Measurements from ENCODE around the gene SPTLC2. TPM values are rescaled to one million over a fixed set of nuclear protein-coding genes. Genes with fewer than 3 reads are reported as not detected.
"Not testable (repeated sequence)": the region's sequence is repeated elsewhere in the genome, so short reads cannot be mapped to it uniquely, and the experiment has no call there.

SPTLC2 gene
- total RNA-seq, 1 donor from 2014 or later = 42.8 TPM

DNA sequence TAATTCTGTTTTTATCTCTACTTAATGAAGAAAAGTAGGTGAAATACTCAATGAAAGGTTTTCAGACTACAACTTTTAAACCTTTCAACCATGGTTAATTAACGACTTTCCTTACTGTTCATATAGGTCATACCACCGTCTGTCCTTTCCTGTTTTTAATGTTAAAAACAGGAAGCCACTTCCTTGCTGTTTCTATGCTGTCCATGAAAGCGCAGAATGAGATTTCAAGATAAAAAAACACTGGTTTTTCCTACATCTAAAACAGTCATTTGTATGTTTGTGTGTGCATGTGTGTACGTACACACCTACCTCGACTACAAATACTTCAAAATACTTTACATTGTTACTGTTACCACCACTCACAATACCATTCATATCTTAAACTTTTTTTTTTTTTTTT lies 27.3 kb downstream of the SPTLC2 start:
- H3K4me3 ChIP-seq (ENCODE audit: low read depth, low read length) = no peak overlapping the region
- no peak for DNase-seq (ENCODE audit: low read depth)
- TF ChIP-seq, protein P1, sequence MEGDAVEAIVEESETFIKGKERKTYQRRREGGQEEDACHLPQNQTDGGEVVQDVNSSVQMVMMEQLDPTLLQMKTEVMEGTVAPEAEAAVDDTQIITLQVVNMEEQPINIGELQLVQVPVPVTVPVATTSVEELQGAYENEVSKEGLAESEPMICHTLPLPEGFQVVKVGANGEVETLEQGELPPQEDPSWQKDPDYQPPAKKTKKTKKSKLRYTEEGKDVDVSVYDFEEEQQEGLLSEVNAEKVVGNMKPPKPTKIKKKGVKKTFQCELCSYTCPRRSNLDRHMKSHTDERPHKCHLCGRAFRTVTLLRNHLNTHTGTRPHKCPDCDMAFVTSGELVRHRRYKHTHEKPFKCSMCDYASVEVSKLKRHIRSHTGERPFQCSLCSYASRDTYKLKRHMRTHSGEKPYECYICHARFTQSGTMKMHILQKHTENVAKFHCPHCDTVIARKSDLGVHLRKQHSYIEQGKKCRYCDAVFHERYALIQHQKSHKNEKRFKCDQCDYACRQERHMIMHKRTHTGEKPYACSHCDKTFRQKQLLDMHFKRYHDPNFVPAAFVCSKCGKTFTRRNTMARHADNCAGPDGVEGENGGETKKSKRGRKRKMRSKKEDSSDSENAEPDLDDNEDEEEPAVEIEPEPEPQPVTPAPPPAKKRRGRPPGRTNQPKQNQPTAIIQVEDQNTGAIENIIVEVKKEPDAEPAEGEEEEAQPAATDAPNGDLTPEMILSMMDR (conservative IDR thresholded peaks at IDR 0.05; ENCODE audit: low read depth, low read length) = no peak

DNA sequence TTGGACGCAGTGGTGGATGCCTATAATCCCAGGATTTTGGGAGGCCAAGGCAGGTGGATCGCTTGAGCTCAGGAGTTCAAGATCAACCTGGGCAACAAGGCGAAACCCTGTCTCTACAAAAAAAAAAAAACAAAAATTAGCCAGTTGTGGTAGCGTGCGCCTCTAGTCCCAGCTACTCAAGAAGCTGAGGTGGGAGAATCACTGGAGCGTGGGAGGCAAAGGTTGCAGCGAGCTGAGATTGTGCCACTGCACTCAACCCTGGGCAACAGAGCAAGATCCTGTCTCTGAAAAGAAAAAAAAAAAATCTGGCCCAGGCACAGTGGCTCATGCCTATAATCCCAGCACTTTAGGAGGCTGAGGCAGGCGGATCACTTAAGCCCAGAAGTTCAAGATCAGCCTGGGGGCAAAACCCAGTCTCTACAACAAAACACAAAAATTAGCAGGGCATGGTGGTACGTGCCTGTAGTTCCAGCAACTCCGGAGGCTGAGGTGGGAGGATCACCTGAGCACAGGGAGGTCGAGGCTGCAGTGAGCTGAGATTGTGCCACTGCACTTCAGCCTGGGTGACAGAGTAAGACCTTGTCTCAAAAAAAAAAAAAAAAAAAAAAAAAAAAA lies 27.9 kb downstream of the SPTLC2 start:
- DNase-seq (ENCODE audit: low read depth); H3K4me3 ChIP-seq (ENCODE audit: low read depth, low read length): not testable (repeated sequence)

DNA sequence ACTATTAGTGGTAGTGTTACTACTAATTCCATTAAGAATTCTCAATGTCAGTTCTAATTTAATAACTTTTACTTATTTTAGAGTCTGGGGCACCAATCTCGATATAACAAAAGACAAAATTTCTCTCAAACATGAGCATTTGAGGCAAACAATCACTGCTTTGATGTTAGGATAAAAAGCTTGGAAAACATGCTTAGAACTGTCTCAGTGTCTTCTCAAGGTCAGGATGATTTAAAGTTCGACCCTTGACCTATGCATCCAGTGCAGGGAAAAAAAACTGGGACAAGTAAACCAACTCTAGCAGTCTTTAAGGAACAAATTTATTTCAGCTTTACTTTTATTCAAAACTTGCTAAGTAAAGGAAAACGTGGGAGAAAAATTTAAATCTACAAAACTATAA lies 31.1 kb downstream of the SPTLC2 start:
- no peak for DNase-seq (ENCODE audit: low read depth)
- TF ChIP-seq, protein P1 (conservative IDR thresholded peaks at IDR 0.05; ENCODE audit: low read depth, low read length) = no peak
- H3K4me3 ChIP-seq (ENCODE audit: low read depth, low read length) = no peak overlapping the region

DNA sequence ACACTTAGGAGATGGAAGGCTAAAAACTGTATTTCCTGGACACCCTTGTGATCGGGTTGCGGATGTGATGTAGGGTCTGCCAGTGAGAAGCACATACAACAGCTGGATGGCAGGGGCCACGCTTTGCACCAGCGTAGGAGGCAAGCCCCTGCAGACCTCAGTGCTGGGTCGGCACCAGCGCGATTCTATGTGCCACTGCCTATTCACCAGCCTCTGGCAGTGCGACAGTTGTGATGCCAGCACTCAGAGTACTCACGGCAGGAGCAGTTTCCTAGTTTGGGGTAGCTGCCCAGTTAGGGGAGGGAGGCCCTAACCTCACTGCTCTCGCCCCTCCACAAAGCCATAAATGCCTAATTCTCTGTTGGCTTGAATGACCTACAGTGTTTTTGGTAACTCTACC lies 31.6 kb downstream of the SPTLC2 start:
- TF ChIP-seq, protein P1 (conservative IDR thresholded peaks at IDR 0.05; ENCODE audit: low read depth, low read length) = no peak
- no peak for DNase-seq (ENCODE audit: low read depth)
- no peak overlapping the region for H3K4me3 ChIP-seq (ENCODE audit: low read depth, low read length)

DNA sequence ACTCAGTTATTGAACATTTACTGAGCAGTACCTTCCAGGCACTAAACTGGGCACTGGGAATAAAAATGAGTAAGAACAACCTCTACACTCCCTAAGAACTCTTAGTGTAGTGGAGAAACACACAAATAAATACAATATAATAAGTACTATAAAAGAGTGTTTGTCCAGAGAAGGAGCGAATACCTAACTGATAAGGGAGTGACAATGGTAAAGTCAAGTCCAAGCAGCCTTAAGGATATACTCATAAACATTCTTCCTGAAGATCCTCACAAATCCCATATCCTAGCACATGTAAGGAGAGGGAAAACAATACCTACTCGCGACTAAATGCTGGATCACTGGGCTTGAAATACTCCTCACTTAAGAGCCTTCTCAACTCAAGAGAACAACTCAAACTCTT lies 32.8 kb downstream of the SPTLC2 start:
- TF ChIP-seq, protein P1 (conservative IDR thresholded peaks at IDR 0.05; ENCODE audit: low read depth, low read length) = no peak
- no peak overlapping the region for H3K4me3 ChIP-seq (ENCODE audit: low read depth, low read length)
- DNase-seq (ENCODE audit: low read depth) = no peak

DNA sequence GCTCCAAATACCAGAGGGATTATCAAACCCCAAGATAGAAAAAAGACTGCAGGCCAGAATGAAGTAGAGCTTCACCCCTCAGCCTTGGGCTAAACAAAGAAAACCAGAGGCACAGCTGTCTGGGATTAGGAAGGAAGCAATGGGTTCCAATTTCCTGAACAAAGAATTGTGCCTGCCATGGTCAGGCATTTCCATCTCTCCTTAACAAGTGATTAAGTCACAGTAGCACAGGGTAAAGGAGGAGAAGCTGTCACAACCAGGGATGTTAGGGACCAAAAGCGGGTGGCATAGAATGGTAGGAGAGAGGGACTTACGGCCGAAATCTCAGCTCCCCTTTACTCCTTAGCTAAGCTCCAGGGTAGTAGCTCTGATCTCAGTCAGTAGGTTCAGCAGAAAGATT lies 33.9 kb downstream of the SPTLC2 start:
- TF ChIP-seq, protein P1 (conservative IDR thresholded peaks at IDR 0.05; ENCODE audit: low read depth, low read length) = no peak

DNA sequence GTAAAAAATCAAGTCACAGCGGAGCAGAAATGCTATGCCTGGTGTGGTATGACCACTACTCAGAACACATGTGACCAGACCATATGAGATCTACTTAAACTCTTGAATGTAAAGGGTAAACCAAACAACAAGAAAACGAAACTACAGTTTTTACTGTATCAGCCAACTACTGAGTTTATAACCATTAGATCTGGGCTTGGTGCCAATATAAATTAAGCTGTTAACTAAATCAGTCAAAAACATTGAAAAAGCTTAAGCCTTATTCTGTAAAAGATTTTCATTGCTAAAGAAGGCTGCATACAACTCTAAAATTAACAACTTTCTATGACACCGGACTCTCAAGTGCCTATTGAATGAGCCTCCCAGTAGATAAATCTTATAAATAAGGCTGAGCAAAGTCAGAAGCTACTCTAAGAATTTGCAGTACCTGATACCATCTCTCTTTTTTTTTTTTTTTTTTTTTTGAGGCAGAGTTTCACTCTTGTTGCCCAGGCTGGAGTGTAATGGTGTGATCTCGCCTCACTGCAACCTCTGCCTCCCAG lies 35.4 kb downstream of the SPTLC2 start:
- TF ChIP-seq, protein P1 (conservative IDR thresholded peaks at IDR 0.05; ENCODE audit: low read depth, low read length) = no peak
- H3K4me3 ChIP-seq (ENCODE audit: low read depth, low read length) = peak overlapping the region; percentile 1
- DNase-seq (ENCODE audit: low read depth) = no peak

More for the DNA sequence above, 33.9 kb downstream of the SPTLC2 start:
- no peak overlapping the region for H3K4me3 ChIP-seq (ENCODE audit: low read depth, low read length)
- DNase-seq (ENCODE audit: low read depth) = no peak
